H1 (cell line): ENCODE measurements around the gene PLXNB2. TPM values are rescaled to one million over a fixed set of nuclear protein-coding genes. Genes with fewer than 3 reads are reported as not detected.

Source experiments
- CTCF ChIA-PET: fragments of 300-600 bp; sonication (Branson Sonifier 250); formaldehyde crosslinking; loops from one replicate; lab custom pipeline; 2021; ENCODE audit not compliant: partially characterized antibody; lab: Charles Lee
- POLR2A ChIA-PET: fragments of 300-600 bp; sonication (Branson Sonifier 250); formaldehyde crosslinking; loops from one replicate; lab custom pipeline; 2021; ENCODE audit warnings: inconsistent platforms; ENCODE audit not compliant: partially characterized antibody; lab: Charles Lee
- DNase-seq, 2 experiments: peaks; one replicate each; pipeline versions ENCODE4 v3.0.0 to v3.0.0-alpha.2; 2010 to 2022; ENCODE audit warnings: low spot score in 2 of 2, low read depth in 1 of 2, mixed read lengths in 1 of 2
- FAIRE-seq: peaks from 2 replicates; lab custom pipeline; 2011; peaks lifted over from hg19 to GRCh38; lab: Jason Lieb, UNC
- H2AFZ ChIP-seq: 2 replicates; pipeline ENCODE4 v1.8.1; 2012; ENCODE audit warnings: low read length, inconsistent platforms
- H2AK5ac ChIP-seq: 2 replicates; pipeline ENCODE4 v1.6.1; 2013; ENCODE audit warnings: low read depth, low read length
- H2BK120ac ChIP-seq: replicated peaks from 2 replicates; pipeline ENCODE3; 2013; ENCODE audit warnings: low read depth, low read length, inconsistent platforms
- H2BK12ac ChIP-seq: 2 replicates; pipeline ENCODE4 v1.6.1; 2013; ENCODE audit warnings: low read depth, low read length
- H2BK15ac ChIP-seq: 2 replicates; pipeline ENCODE4 v1.6.1; 2013; ENCODE audit warnings: low read length
- H2BK20ac ChIP-seq: 2 replicates; pipeline ENCODE4 v1.6.1; 2013; ENCODE audit warnings: low read length
- H2BK5ac ChIP-seq: 2 replicates; pipeline ENCODE4 v1.6.1; 2013; ENCODE audit warnings: low read depth, low read length
- H3K14ac ChIP-seq: 2 replicates; pipeline ENCODE4 v1.6.1; 2013; ENCODE audit warnings: inconsistent platforms; ENCODE audit not compliant: insufficient read length
- H3K18ac ChIP-seq: 2 replicates; pipeline ENCODE4 v1.6.1; 2013; ENCODE audit warnings: low read length; ENCODE audit errors: extremely low read depth
- H3K23ac ChIP-seq: 2 replicates; pipeline ENCODE4 v1.6.1; 2013; ENCODE audit warnings: inconsistent platforms; ENCODE audit not compliant: insufficient read length
- H3K23me2 ChIP-seq: 2 replicates; pipeline ENCODE4 v1.6.1; 2013; ENCODE audit warnings: low read depth, low read length
- H3K27ac ChIP-seq: 2 replicates; pipeline ENCODE4 v1.6.1; 2011; ENCODE audit warnings: low read depth, low read length, inconsistent platforms
- H3K27me3 ChIP-seq, 4 experiments: replicated peaks in 1 of 4; 1 replicate in 1 of 4; 2 replicates in 3 of 4; pipeline versions ENCODE4 v1.6.1 to v1.8.1; 2011 to 2013; ENCODE audit warnings: low read length in 3 of 4, mild to moderate bottlenecking in 3 of 4, inconsistent platforms in 2 of 4, mixed read lengths in 2 of 4, moderate library complexity in 1 of 4; ENCODE audit not compliant: control insufficient read depth in 3 of 4, insufficient read depth in 3 of 4; ENCODE audit errors: extremely low read depth in 1 of 4
- H3K36me3 ChIP-seq, 4 experiments: 2 replicates each; pipeline versions ENCODE4 v1.6.1 to v1.8.1; 2011 to 2013; ENCODE audit warnings: mild to moderate bottlenecking in 4 of 4, low read length in 3 of 4, moderate library complexity in 2 of 4, control low read depth in 1 of 4, inconsistent platforms in 1 of 4; ENCODE audit not compliant: insufficient read depth in 4 of 4, control insufficient read depth in 2 of 4
- H3K4ac ChIP-seq: replicated peaks from 2 replicates; pipeline ENCODE3; 2013; ENCODE audit warnings: low read length, low read depth, mixed read lengths, inconsistent platforms; ENCODE audit not compliant: insufficient read length
- H3K4me1 ChIP-seq, 4 experiments: replicated peaks in 1 of 4; 1 replicate in 1 of 4; 2 replicates in 3 of 4; pipeline versions ENCODE4 v1.6.1 to v1.8.1; 2011 to 2013; ENCODE audit warnings: low read length in 3 of 4, inconsistent platforms in 2 of 4, mixed read lengths in 1 of 4; ENCODE audit not compliant: insufficient read depth in 4 of 4, control insufficient read depth in 3 of 4
- H3K4me2 ChIP-seq, 2 experiments: 2 replicates each; pipeline versions ENCODE4 v1.6.1 to v1.8.1; 2011 to 2013; ENCODE audit warnings: low read depth in 2 of 2, low read length in 2 of 2, control low read depth in 1 of 2, inconsistent platforms in 1 of 2, mild to moderate bottlenecking in 1 of 2; ENCODE audit not compliant: insufficient read depth in 1 of 2
- H3K4me3 ChIP-seq, 4 experiments: fragments of 200-600, 300-600 bp in 1 of 4; sonication (generic), shearing (Covaris generic), sonication (Bioruptor Twin) in 1 of 4; 2 replicates each; pipeline versions ENCODE4 v1.5.1 to v1.8.1; 2011 to 2016; ENCODE audit warnings: low read length in 4 of 4, low read depth in 3 of 4, control low read depth in 2 of 4, inconsistent platforms in 2 of 4, mild to moderate bottlenecking in 2 of 4, mixed read lengths in 1 of 4, moderate library complexity in 1 of 4; ENCODE audit not compliant: insufficient read depth in 2 of 4; ENCODE audit errors: extremely low read depth in 1 of 4
- H3K56ac ChIP-seq: replicated peaks from 2 replicates; pipeline ENCODE3; 2013; ENCODE audit warnings: low read depth, mild to moderate bottlenecking, mixed read lengths, low read length, inconsistent platforms; ENCODE audit not compliant: insufficient read length
- H3K79me1 ChIP-seq: 2 replicates; pipeline ENCODE4 v1.6.1; 2013; ENCODE audit warnings: low read depth, low read length, control low read depth
- H3K79me2 ChIP-seq, 2 experiments: 2 replicates each; pipeline versions ENCODE4 v1.6.1 to v1.8.1; 2012 to 2013; ENCODE audit warnings: low read length in 2 of 2, mild to moderate bottlenecking in 2 of 2, inconsistent platforms in 1 of 2; ENCODE audit not compliant: insufficient read depth in 2 of 2, control insufficient read depth in 1 of 2
- H3K9ac ChIP-seq, 4 experiments: replicated peaks in 1 of 4; 1 replicate in 1 of 4; 2 replicates in 3 of 4; pipeline versions ENCODE4 v1.6.1 to v1.8.1; 2011 to 2013; ENCODE audit warnings: low read depth in 3 of 4, low read length in 3 of 4, control low read depth in 2 of 4, mild to moderate bottlenecking in 2 of 4, moderate library complexity in 2 of 4, inconsistent platforms in 1 of 4; ENCODE audit errors: extremely low read depth in 1 of 4
- H3K9me3 ChIP-seq, 2 experiments: 2 replicates each; pipeline versions ENCODE4 v1.6.1 to v1.8.1; 2012 to 2013; ENCODE audit warnings: mild to moderate bottlenecking in 2 of 2, moderate library complexity in 2 of 2, control low read depth in 1 of 2, inconsistent platforms in 1 of 2, low read depth in 1 of 2, low read length in 1 of 2, mixed read lengths in 1 of 2; ENCODE audit not compliant: insufficient read depth in 2 of 2
- H4K20me1 ChIP-seq, 2 experiments: replicated peaks in 1 of 2; 2 replicates each; pipeline versions ENCODE3 to v1.8.1; 2011 to 2013; ENCODE audit warnings: inconsistent platforms in 2 of 2, low read length in 2 of 2, mild to moderate bottlenecking in 1 of 2; ENCODE audit not compliant: insufficient read depth in 2 of 2, control insufficient read depth in 1 of 2
- H4K5ac ChIP-seq: 2 replicates; pipeline ENCODE4 v1.6.1; 2013; ENCODE audit warnings: low read length, low read depth, mixed read lengths, inconsistent platforms; ENCODE audit not compliant: insufficient read length
- H4K8ac ChIP-seq: 2 replicates; pipeline ENCODE4 v1.8.0; 2013; ENCODE audit warnings: mild to moderate bottlenecking, moderate library complexity, low read length, inconsistent platforms; ENCODE audit not compliant: insufficient read depth; ENCODE audit errors: extremely low read depth
- H4K91ac ChIP-seq: replicated peaks from 2 replicates; pipeline ENCODE3; 2013; ENCODE audit warnings: low read length, mixed read lengths, inconsistent platforms; ENCODE audit not compliant: insufficient read length
- ASH2L ChIP-seq: fragments of 200-600, 300-600 bp; sonication (generic); IDR thresholded peaks from one replicate; pipeline ENCODE4 v1.7.1; 2017; ENCODE audit warnings: low read length
- CHD2 ChIP-seq: IDR thresholded peaks from 2 replicates; pipeline ENCODE4 v1.6.1; 2012; ENCODE audit warnings: low read length, improper control_type of control experiment
- EGR1 ChIP-seq: IDR thresholded peaks from 2 replicates; pipeline ENCODE4 v1.6.1; 2011; ENCODE audit warnings: low read depth, low read length, borderline replicate concordance
- EP300 ChIP-seq, 2 experiments: IDR thresholded peaks; 1 replicate in 1 of 2; 2 replicates in 1 of 2; pipeline ENCODE4 v1.6.1; 2011 to 2012; ENCODE audit warnings: low read depth in 2 of 2, low read length in 2 of 2, mild to moderate bottlenecking in 2 of 2, borderline replicate concordance in 1 of 2, inconsistent platforms in 1 of 2, moderate library complexity in 1 of 2
- EZH2 ChIP-seq: fragments of 200-600 bp; sonication (generic); IDR thresholded peaks from 2 replicates; pipeline ENCODE4 v1.7.1; 2012; ENCODE audit warnings: low read depth, mild to moderate bottlenecking, moderate library complexity, low read length, inconsistent platforms; ENCODE audit not compliant: severe bottlenecking
- HDAC2 ChIP-seq, 2 experiments: fragments of 300-600 bp in 1 of 2; sonication (generic) in 1 of 2; IDR thresholded peaks; 2 replicates each; pipeline ENCODE4 v1.6.1; 2011 to 2012; ENCODE audit warnings: low read depth in 2 of 2, low read length in 2 of 2, mild to moderate bottlenecking in 2 of 2, moderate library complexity in 2 of 2, borderline replicate concordance in 1 of 2, inconsistent platforms in 1 of 2
- NANOG ChIP-seq: IDR thresholded peaks from 2 replicates; pipeline ENCODE4 v1.6.1; 2011; ENCODE audit warnings: low read length, low read depth, mild to moderate bottlenecking, inconsistent platforms; ENCODE audit not compliant: insufficient read depth, poor library complexity, severe bottlenecking
- POU5F1 ChIP-seq: IDR thresholded peaks from 2 replicates; pipeline ENCODE4 v1.6.1; 2011; ENCODE audit warnings: low read depth, mild to moderate bottlenecking, low read length, moderate library complexity
- SP1 ChIP-seq: IDR thresholded peaks from 2 replicates; pipeline ENCODE4 v1.6.1; 2011; ENCODE audit warnings: low read depth, low read length
- TBP ChIP-seq: IDR thresholded peaks from 2 replicates; pipeline ENCODE4 v1.6.1; 2011; ENCODE audit warnings: low read depth, low read length, improper control_type of control experiment
- WGBS, 2 experiments: shearing (Covaris generic) in 1 of 2; methylation state at CpG; one replicate each; pipeline versions ENCODE4 v1.1.6 to v1.1.7; 2013 to 2015; ENCODE audit warnings: low lambda C conversion rate in 2 of 2, mixed read lengths in 2 of 2, inconsistent platforms in 1 of 2, low coverage in 1 of 2, missing lambda C conversion rate in 1 of 2; ENCODE audit not compliant: insufficient replicate concordance in 2 of 2, insufficient coverage in 1 of 2, insufficient read length in 1 of 2; ENCODE audit errors: extremely low coverage in 1 of 2, missing lambda C conversion rate in 1 of 2; 5-methylcytosine and 5-hydroxymethylcytosine counted together
- polyA plus RNA-seq, 7 experiments: library from polyadenylated mRNA; depleted of rRNA in 3 of 7; stranded (reverse) in 5 of 7; unstranded in 2 of 7; fragments of >200 nt in 5 of 7; fragments of 200-250 nt in 2 of 7; gene quantifications; 1 replicate in 5 of 7; 2 replicates in 1 of 7; 4 replicates in 1 of 7; pipeline versions ENCODE4 v1.2.1 to v1.2.3, GENCODE V29; 2011 to 2013; ENCODE audit warnings: missing spikeins in 2 of 7, mixed read lengths in 2 of 7
- total RNA-seq: library from RNA; stranded (reverse); fragmentation: NEBNext Ultra II Directional; extraction: Animal tissue kit (Norgen Biotek cat#: 25700); gene quantifications from 2 replicates; pipeline ENCODE4 v1.2.1, GENCODE V29; 2021

Gene PLXNB2
- total and polyA plus RNA-seq, 2 of the 8 experiments (the other 6 are each of a cell fraction or from before 2014, with no cell fraction given) = 58.3 to 92.8 TPM

GRCh38 chr22:50339945-50340879 is 32.8 kb upstream of the PLXNB2 start:
- Histone ChIP-seq H4K8ac (0 out of 2 replicates have a peak overlapping the region, but pooled peaks have one; percentile 28), H2BK12ac (0 out of 2 replicates have a peak overlapping the region, but pooled peaks have one; percentile 7), H2BK5ac (no peak overlapping the region), H3K4me2 (no peak overlapping the region; a peak in 1 of 4 replicates), H3K4me3 (no peak overlapping the region), H2BK15ac (peak overlapping the region; percentile 19), H2AK5ac (peak overlapping the region; percentile 69; the same call in 1 of the 2 replicates), H3K79me2 (no peaks in the 10 kb centered on the region), H3K14ac (no peak overlapping the region), H3K36me3 (no peaks in the 10 kb centered on the region; a peak in 1 of 8 replicates), H3K23ac (no peak overlapping the region), H3K4ac (peak overlapping the region; percentile 94), H3K9me3 (peaks cover 0 to 3% of the 10 kb centered on the region in 2 experiments; a peak in 1 of 4 replicates), H3K27me3 (peaks cover 0 to 5% (median 0%) of the 10 kb centered on the region in 4 experiments; a peak in 3 of 7 replicates), H2BK120ac (no peak overlapping the region), H3K9ac (peak overlapping the region in 1 of 4 experiments; percentile 52; a peak in 1 of 7 replicates), H3K27ac (no peak overlapping the region), H2AFZ (no peak overlapping the region), H4K91ac (no peak overlapping the region), H3K79me1 (peaks cover 17% of the 10 kb centered on the region), H4K20me1 (peaks cover 2 to 33% of the 10 kb centered on the region in 2 experiments), H3K23me2 (peaks cover 40% of the 10 kb centered on the region; the same call in 1 of the 2 replicates), H4K5ac (no peak overlapping the region), H3K56ac (peak overlapping the region; percentile 100), H3K4me1 (peaks cover 0 to 2% (median under 1%) of the 10 kb centered on the region in 4 experiments; a peak in 3 of 7 replicates), H2BK20ac (no peak overlapping the region), H3K18ac (no peak overlapping the region)
- ChIA-PET POLR2A (interaction anchor here (0.6 to 2.3 kb wide), 4 partner anchors 11 to 124 kb away, joined by 3 to 12 read pairs (median 6); no protein-coding TSS in a partner anchor), CTCF (interaction anchor here (0.6 to 2.7 kb wide), 20 partner anchors 12 to 99 kb away, joined by 3 to 39 read pairs (median 6); partner anchors contain the start of gene HDAC10)
- DNase-seq (no peak), FAIRE-seq (peak; percentile 19)
- 86 to 100% methylated on average over 2 to 12 of the region's 12 CpGs for WGBS, 2 experiments
- TF ChIP-seq EP300 (IDR thresholded peaks at IDR 0.05; ENCODE audit: borderline replicate concordance in 1 of 2, low read depth in 2 of 2, low read length in 2 of 2) = no peak
- no peak for TF ChIP-seq CHD2
- TF ChIP-seq NANOG = no peak
- TF ChIP-seq ASH2L = no peak
- TF ChIP-seq SP1 = no peak
- TF ChIP-seq HDAC2 (IDR thresholded peaks at IDR 0.05; ENCODE audit: borderline replicate concordance in 1 of 2, low read depth in 2 of 2, low read length in 2 of 2) = no peak
- TF ChIP-seq EGR1 = no peak
- TF ChIP-seq POU5F1 = no peak
- TF ChIP-seq TBP = no peak
- TF ChIP-seq EZH2 = no peak
